GM12865 (cell line): ENCODE data around the gene FGF1.
A peak's percentile ranks its signal among the peaks of the same experiment; 100 is the strongest.

Source experiments
- DNase-seq: peaks from one replicate; pipeline ENCODE4 v3.0.0; 2010; ENCODE audit warnings: low read depth
- H3K4me3 ChIP-seq: 2 replicates; pipeline ENCODE4 v1.5.1; 2011; ENCODE audit warnings: mild to moderate bottlenecking, low read depth, low read length, control low read depth
- CTCF ChIP-seq: IDR thresholded peaks from 2 replicates; pipeline ENCODE4 v1.5.1; 2011; ENCODE audit warnings: low read length, control low read depth, low read depth, inconsistent platforms; ENCODE audit not compliant: insufficient read depth; ENCODE audit errors: missing control alignments

FGF1 gene

GRCh38 chr5:142703153-142703552 lies 17.3 kb upstream of the FGF1 start:
- no peak for TF ChIP-seq CTCF
- H3K4me3 ChIP-seq = no peak overlapping the region
- DNase-seq = no peak

- DNase-seq = no peak
- TF ChIP-seq CTCF = no peak
These were observed 15.9 kb upstream of the FGF1 start for GRCh38 chr5:142701673-142702311.

GRCh38 chr5:142700566-142700965 lies 14.7 kb upstream of the FGF1 start:
- TF ChIP-seq CTCF = no peak
- H3K4me3 ChIP-seq = no peak overlapping the region
- no peak for DNase-seq

More at GRCh38 chr5:142701673-142702311, 15.9 kb upstream of the FGF1 start:
- no peak overlapping the region for H3K4me3 ChIP-seq

- DNase-seq = peak; percentile 71
- peak; percentile 96 for TF ChIP-seq CTCF
- H3K4me3 ChIP-seq = no peak overlapping the region
These were observed 13.4 kb upstream of the FGF1 start for GRCh38 chr5:142699184-142699720.

- no peak overlapping the region for H3K4me3 ChIP-seq
- no peak for TF ChIP-seq CTCF
- no peak for DNase-seq
These were observed 12.7 kb upstream of the FGF1 start for GRCh38 chr5:142698447-142699183.

GRCh38 chr5:142697356-142698255 lies 11.7 kb upstream of the FGF1 start:
- no peak overlapping the region for H3K4me3 ChIP-seq
- no peak for DNase-seq
- no peak for TF ChIP-seq CTCF
